GM18909 (cell line): ENCODE results near the gene NPFFR2.
"Not testable (repeated sequence)": the region's sequence is repeated elsewhere in the genome, so short reads cannot be mapped to it uniquely, and the experiment has no call there.

Experiments used
- ATAC-seq: cut with Tn5 transposase; IDR thresholded peaks from one replicate; pipeline ENCODE4 v1.9.1; 2021; ENCODE audit warnings: mild to moderate bottlenecking; ENCODE audit not compliant: unreplicated experiment, poor library complexity

The NPFFR2 gene

GRCh38 chr4:72031868-72032608, at the start of gene NPFFR2:
NPFFR2 (plus strand) TSS chr4:72032000; CDS start chr4:72128592, 96,592 bp downstream.
- no peak for ATAC-seq

DNA sequence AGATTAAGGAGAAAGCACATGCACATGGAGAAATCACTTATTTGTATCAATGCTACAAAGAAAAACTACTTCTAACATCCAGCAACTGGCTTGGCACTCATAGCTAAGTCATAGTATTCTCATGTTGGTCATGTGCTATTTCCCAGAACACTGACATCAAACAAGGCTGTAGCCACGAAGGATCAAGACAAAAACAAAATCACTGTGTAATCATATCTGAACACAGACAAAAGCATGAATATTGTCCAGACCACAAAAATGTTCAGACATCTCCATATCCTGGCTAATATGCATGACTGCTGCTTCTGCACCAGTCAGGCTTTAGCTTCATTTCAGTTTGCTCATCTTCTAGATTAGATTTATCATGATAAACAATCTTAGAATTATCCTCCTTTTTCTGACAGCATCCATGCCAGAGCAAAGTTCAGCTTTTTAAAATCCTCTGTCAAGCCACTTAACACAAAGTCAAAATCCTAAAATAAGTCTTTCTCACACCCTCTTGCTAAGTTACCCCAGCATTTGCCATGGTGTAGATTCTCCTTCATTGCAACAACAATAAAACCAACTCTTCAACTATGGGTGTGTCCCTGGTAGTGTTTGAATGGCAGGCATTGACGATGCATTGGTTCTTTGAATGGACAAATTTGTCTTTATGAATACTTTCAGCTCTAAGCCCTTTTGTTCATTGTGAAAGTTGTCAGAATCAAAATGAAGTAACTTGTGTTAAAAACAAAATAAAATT, 39.1 kb upstream of the NPFFR2 start:
- no peak for ATAC-seq

DNA sequence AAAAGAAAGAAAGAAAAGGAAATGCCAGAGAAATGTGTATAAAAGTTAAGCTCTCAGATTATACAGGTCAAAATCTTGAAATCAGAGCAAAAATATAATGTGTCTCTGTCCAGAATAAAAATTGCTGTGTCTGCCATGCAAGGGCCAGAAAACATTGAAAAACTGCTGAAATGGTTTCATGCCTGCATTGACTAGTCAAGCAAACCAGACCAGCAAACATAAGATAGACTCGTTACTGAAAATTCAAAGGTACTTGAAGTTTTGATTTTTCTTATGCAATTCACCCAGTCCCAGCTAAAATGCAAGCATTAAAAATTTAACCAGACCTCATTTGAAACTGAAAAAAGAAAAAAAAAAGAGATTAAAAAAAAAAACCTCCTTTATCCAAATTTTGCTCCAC, 37.2 kb upstream of the NPFFR2 start:
- ATAC-seq, result no peak

GRCh38 chr4:71995297-71995696, 36.5 kb upstream of the NPFFR2 start:
- ATAC-seq, result no peak

DNA sequence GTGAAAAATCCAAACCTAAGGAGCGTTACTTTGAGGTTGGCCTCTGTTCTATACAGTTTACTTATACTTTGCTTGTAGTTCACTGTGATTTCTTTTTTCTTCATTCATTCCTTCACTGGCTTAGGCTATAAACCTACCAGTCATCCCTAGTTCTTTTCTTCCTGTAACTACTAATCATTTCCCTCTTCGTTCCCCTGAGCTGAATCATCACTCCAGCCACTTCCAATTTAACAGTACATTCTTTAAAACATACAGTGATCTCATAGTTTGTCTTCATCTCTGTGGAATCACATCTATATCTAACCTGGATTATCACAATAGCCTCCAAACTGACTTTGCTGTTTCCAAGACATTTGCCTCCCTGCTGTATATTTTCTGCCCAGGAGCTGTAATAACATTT, 25.2 kb upstream of the NPFFR2 start:
- no peak for ATAC-seq

- ATAC-seq, result no peak
Observed at GRCh38 chr4:72011906-72012305, 19.9 kb upstream of the NPFFR2 start.

- ATAC-seq, result no peak
Observed at GRCh38 chr4:72016011-72016410, 15.8 kb upstream of the NPFFR2 start.

DNA sequence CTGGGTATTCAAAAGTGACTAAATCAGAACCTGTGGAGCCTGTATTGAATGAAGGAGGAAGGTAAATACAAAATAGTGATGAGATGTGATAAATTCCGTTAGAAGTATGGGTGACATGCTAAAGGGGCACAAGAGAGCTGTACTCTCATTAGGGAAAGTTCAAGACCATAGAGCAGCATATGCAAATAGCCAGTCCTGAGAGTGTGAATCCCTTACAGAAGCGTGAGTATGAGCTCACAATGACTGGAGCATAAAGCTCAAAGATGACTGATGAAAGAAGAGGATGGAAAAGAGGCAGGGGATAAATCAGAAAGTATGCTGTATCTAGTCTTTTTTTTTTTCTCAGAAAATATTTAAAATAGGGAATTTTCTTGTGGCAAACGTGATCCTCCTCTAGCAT, 12.1 kb upstream of the NPFFR2 start:
- no peak for ATAC-seq

- ATAC-seq, result no peak
Observed at GRCh38 chr4:72022553-72022952, 9.2 kb upstream of the NPFFR2 start.

DNA sequence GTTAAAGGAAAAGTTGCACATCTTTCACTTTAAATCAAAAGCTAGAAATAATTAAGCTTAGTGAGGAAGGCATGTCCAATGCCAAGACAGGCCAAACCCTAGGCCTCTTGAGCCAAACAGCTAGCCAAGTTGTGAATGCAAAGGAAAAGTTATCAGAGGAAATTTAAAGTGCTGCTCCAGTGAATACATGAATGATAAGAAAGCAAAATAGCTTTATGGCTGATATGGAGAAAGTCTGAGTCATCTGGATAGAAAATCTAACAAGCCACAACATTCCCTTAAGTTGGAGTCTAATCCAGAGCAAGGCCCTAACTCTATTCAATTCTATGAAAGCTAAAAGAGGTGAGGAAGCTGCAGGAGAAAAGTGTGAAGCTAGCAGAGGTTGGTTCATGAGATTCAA, 23.8 kb downstream of the NPFFR2 start:
- no peak for ATAC-seq

- ATAC-seq, result no peak
Observed at GRCh38 chr4:72063726-72064125, 31.9 kb downstream of the NPFFR2 start.

DNA sequence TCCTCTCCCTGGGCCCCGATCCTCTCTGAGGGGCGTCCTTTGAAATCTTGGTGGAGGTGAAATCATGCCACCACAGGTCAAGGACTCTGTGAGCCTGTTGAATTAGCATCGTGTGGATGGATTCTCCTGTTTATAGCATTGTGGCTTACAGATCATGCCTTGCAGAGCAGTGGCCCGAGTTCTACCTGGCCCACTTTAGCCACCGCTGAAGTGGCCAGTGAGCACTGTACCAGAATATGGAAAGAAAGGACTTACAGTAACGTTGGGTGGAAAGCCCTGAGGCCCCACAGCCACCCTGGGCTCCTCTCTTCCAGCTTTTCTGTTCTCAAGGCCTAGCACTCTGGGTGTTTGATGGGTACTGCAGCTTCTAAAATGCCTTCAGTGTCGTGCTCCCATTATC, 35.3 kb downstream of the NPFFR2 start:
- no peak for ATAC-seq

DNA sequence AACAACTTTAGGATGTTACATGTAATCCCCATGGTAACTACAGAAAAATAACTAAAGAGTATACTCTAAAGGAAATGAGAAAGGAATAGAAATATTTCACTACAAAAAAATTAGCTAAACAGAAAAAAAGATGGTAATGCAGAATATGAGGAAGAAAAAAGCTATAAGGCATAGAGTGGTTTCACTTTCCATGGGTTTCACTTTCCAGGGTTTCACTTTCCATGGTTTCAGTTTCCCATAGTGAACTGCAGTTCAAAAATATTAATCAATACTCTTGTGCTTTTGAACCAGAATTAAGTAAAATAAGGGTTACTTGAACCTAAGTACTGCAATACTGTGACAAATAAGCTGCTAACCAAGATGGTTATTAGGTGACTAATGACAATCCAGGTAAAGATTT, 42.0 kb downstream of the NPFFR2 start:
- ATAC-seq, result no peak

GRCh38 chr4:72076562-72076961, 44.8 kb downstream of the NPFFR2 start:
- no peak for ATAC-seq

DNA sequence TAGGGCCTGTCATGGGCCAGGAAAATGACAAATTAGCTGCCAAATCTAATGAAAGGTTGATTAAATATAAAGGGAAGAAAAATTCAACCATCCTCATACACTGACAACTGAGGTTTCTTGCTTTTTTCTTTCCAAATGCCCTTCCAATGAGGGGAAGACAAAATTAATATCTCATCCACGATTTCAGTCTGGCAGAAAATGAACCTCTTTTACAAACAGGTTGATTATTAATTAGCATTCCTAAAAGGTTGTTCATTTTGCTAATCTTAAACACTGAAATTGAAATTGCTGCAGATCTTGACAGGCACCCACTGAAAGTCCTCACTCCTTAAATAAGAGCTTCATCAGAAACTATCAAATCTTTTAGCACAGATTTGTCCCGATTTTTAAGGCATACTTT, 45.5 kb downstream of the NPFFR2 start:
- no peak for ATAC-seq

- peak; percentile 76 for ATAC-seq
Observed at GRCh38 chr4:72084587-72085011, 52.8 kb downstream of the NPFFR2 start.

- not testable (repeated sequence) for ATAC-seq
Observed at GRCh38 chr4:72090606-72091005, 58.8 kb downstream of the NPFFR2 start.

- ATAC-seq, result no peak
Observed at GRCh38 chr4:72094059-72094797, 62.4 kb downstream of the NPFFR2 start.

GRCh38 chr4:72107456-72107855, 75.7 kb downstream of the NPFFR2 start:
- ATAC-seq, result no peak

- ATAC-seq, result no peak
Observed at GRCh38 chr4:72109364-72109763, 77.6 kb downstream of the NPFFR2 start.

DNA sequence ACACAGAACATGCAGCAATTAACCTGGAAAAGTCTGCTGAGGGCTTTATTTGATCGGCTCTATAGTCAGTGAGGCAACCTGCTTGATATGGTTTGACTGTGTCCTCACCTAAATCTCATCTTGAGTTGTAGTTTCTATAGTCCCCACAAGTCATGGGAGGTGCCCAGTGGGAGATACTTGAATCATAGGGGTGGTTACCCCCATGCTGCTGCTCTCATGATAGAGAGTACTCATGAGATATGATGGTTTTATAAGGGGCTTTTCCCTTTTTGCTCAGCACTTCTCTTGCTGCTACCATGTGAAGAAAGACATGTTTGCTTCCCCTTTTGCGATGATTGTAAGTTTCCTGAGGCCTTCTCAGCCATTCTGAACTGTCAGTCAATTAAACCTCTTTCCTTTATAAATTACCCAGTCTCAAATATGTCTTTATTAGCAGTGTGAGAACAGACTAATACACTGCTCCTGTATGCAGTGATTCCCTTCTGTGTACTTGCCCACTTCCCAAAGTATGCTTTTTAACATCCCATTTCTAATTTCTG, 78.2 kb downstream of the NPFFR2 start:
- no peak for ATAC-seq
